ENCODE measurements around the gene PIK3R3.
"Not testable (repeated sequence)": the region's sequence is repeated elsewhere in the genome, so short reads cannot be mapped to it uniquely, and the experiment has no call there.

PIK3R3 gene

DNA sequence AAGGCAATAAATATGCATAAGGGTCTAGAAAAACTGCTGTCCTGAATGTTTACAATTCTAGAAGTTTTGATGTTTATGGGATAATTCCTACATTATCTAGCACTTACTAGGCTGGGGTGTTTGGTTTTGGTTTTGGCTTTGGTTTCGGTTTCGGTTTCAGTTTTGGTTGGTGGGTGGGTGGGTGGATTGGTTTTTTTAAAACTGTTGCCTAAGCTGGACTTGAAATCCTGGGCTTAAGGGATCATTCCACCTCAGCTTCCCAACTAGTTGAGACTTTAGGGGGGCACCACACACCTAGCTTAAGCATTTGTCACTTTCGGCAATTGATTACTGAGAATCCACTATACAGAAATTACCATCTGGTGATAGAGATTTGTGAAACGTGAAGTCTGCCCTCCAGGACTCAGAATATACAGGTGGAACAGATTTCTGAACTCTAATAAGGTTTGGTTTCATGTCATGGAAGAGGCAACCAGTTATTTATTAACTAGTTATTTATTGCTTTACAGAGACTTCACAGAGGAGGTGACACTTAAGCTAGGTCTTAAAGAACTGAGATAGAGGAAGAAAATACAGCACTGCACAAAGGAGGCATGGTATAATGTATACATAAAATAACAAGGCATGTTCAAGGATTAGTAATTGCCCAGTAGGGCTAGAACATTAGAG is 69.6 kb downstream of the PIK3R3 start:
- DNase-seq, result peak; percentile 85

- no peak for DNase-seq
Measured at GRCh38 chr1:46061146-46061545, 71.3 kb downstream of the PIK3R3 start.

- DNase-seq, result no peak
Measured at GRCh38 chr1:46058936-46059335, 73.5 kb downstream of the PIK3R3 start.

DNA sequence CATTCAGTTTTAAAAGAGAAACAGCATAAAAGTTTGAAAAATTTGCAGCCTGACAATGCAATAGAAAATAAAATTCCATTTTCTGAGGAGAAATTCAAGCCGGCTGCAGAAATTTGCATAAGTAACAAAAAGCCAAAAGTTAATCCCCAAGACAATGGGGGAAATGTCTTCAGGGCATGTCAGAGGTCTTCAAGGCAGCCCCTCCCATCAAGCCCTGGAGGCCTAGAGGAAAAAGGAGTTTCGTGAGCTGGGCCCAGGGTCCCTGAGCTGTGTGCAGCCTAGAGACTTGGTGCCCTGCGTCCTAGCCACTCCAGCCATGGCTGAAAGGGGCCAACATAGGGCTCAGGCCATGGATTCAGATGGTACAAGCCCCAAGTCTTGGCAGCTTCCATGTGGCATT is 74.6 kb downstream of the PIK3R3 start:
- DNase-seq, result no peak

DNA sequence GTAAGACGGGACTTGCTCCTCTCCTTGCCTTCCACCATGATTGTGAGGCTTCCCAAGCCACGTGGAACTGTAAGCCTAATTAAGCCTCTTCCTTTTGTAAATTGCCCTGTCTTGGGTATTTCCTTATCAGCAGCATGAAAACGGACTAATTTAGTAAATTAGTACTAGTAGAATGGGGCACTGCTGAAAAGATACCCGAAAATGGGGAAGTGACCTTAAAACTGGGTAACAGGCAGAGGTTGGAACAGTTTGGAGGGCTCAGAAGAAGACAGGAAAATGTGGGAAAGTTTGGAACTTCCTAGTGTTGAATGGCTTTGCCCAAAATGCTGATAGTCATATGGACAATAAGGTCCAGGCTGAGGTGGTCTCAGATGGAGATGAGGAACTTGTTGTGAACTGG is 75.2 kb downstream of the PIK3R3 start:
- DNase-seq, result not testable (repeated sequence)

DNA sequence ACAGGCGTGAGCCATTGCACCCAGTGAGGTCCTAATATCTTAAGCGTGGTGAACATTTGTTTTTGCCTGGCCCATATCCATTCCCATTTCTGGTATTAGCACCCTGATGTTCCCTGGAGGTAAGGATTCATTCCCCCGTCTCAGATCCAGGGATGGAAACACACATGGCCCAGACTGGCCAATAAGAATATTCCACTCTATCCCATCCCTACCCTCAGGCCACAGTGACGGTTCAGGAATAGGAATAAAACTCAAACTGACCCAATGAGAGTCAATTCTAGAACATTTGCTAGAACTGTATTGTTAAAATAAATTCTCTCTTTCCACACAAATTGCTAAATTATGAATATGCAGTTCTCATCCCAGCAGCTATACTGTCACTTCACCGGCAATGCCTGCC is 76.1 kb downstream of the PIK3R3 start:
- DNase-seq, result no peak

- DNase-seq, result no peak
Measured at GRCh38 chr1:46053734-46054133, 78.7 kb downstream of the PIK3R3 start.

- no peak for DNase-seq
Measured at GRCh38 chr1:46044116-46044515, 88.3 kb downstream of the PIK3R3 start.

DNA sequence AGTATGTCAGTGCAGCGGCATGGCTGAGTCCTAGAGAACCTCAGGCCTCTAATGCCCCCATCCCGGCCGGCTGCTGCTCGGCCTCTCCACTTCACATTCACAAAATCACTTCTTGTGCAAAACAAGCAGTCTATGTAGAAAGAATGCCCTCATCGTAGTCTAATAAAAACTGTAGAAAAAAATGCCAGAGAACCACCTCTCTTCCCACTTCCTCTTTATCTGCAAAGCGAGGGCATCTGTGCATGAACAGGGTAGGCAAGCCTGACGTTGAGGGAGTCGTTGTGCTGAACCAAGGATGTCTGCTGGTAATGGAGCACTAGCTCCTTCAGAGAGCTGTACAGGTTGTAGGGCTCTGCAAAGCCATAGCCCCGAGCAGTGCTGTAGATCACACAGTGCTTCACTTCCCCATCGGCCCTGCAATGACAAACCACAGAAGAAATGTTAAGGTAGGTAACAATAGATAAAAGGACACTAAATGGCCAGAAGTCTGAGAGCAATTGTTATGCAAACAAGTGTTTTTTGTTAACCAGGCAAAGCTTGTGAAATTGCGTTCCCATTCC is 88.9 kb downstream of the PIK3R3 start:
- no peak for DNase-seq

DNA sequence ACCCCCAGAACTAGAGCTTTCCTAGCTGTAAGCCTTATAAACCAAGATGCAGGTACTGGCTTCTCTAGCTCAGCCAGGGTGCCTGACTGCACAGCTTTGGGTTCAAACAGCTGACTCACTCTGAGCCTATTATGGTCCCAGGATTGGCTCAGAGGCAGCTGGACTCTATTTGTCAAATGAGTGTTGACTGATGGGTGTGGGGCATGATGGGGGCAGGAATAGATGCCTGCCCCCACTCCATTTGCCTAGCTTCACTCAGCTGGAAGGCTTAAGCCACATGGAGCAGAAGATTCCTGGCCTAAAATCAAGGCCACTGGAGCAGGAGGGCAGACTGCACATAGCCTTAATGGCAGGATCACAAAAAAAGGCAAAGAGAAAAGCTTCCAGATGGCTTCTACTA is 90.5 kb downstream of the PIK3R3 start:
- peak; percentile 96 for DNase-seq

GRCh38 chr1:46041551-46041950 is 90.9 kb downstream of the PIK3R3 start:
- no peak for DNase-seq

DNA sequence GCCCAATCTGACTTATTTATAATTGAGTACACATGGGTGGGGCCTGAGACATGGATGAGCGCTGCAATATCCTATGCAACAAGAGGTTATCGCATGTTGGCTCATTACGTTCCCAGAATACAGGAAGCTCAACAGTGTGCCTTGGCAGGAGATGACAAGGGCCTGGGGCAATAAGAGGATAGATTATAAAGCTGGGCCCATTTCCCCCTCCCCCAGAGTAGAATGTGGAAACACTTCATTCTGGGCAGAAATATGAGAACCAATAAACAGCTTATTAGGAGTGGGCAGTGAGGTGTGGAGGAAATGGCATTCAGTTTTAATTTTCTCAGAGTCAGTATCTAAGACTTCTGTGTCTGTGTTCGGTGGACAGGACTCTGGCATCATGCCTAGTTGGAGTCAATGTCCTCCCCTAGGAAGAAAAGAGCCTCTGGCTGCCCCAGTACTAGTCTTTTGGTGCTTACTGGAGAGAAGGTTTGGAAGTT is 92.8 kb downstream of the PIK3R3 start:
- no peak for DNase-seq

DNA sequence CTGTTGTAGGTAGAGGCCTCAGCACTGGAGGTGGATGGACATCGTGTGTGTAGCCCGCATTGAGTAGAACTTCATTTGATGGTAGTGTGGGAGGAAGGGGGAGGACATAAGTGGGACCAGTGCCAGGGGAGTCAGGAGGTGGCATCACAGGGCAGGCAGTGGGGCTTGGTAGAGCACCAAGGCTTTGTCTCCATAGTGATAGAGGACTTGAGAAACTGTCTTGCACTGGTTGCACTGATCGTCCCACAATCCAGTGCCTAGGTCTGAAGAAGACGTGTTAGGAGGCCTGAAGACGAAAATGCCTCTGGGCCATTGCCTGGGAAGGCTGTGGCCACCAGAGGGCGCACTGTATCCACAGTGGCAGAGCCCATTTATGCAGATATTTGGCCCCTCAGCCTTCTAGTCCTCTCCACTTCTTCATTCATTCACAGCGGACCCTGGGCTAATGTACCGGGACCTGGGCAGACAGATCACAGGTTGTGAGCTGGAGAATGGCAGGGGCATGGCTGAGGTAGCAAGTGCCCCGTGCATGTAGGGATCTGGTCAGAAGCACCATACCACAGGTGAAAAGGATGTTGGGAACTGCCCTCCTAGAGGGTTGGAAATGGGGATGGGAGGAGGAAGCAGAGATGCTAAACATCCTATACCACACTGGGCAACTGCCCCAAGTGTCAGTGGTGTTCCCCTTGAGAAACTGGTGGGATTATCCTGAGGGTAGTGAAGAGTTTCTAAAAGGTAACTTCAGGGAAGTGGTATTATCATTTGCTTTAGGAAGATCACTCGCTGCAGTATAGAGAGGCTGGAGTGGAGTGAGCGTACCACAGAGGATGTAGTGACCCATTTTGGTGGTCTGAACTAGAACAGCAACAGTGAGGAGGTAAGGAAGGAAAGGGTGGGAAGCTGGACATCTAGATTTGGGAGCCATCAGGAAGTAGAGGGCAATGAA is 95.3 kb downstream of the PIK3R3 start:
- DNase-seq, result peak; percentile 93

- no peak for DNase-seq
Measured at GRCh38 chr1:46034601-46035516, 97.6 kb downstream of the PIK3R3 start.

- DNase-seq, result peak; percentile 61
Measured at GRCh38 chr1:46030876-46031660, 101.4 kb downstream of the PIK3R3 start.

DNA sequence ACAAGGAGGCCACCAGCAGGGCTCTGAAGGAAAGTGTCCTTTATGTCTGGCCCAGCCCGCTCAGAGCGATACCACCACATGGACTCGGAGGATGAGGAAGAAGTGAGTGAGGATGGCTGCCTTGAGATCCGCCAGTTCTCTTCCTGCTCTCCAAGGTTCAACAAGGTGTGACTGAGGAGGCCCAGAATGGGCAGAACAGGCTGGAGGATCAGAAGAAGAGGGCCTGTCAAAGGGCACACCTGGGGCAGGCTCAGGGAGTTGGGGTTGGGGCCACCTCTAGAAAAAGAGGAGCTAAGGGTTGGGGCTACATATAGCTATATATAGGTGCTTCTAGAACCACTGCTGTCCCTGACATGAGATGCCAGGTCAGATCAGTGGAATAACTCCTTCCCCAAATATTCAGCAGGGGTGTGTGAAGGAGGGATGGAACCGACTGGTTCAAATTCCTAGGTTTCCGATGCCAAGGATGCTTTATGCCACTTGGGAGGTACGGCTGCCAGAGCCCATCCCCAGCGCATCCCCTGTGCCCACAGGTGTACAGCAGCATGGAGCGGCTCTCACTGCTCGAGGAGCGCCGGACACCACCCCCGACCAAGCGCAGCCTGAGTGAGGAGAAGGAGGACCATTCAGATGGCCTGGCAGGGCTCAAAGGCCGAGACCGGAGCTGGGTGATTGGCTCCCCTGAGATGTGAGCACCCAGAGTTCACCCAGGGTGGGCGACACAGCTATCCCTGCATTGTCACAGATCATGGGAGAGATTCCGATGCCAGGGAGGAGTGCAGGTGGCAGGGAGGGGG is 102.2 kb downstream of the PIK3R3 start:
- no peak for DNase-seq

DNA sequence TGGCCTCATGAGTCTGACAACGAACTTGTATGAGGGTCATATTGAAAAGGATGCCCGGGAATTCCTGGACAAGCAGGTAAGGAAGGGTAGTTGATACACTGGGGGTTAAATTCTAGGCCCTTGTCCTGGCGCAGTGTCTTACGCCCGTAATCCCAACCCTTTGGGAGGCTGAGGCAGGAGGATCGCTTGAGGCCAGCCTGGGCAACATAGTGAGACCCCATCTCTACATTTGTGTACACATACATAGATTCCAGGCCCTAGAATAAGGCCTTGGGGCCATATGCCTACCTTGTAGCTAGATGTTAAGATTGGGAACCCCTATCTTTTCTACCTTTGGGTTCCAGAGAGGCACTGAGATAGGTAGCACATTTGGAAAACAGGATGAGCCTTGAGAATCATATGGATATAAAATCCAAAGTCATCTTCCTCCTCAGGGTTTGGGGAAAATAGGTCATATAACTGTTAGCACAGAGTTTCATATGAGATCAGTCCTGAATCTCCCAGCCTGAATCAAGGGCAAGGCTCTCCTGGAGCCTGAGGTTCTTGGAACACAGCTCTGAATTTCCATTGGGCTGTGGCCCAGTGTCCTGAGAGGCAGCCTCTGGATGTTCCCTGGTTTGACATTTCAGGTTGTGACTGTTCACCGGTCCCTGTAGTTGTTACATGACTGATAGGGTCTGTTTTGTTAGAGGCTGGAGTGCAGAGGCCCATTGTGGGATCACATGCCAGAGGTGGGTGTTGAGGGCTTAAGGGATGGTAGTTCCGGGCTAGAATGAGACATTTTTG is 104.4 kb downstream of the PIK3R3 start:
- no peak for DNase-seq

DNA sequence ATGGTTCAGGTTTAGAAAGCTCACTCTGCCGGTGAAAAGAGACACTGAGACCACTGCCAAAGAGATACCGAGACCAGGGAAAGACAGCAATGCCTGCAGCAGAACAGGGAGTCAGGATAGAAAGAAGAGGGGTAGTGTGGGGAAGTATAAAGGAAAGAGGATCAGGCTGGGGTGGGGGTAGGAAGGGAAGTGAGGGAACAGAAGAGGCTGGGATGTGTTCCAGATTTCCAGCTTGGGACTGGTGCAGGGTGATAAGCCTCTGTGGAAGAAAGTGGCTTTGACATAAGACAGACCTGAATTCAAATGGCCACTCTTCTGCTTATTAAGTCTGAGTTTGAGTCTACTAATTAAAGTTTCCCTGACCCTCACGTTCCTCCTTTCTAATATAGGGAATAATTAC is 105.9 kb downstream of the PIK3R3 start:
- no peak for DNase-seq

- DNase-seq, result no peak
Measured at GRCh38 chr1:46021046-46021996, 111.1 kb downstream of the PIK3R3 start.

Measured in NCI-H82 (cell line).